ENCODE measurements around the gene SSBP1.

DNA sequence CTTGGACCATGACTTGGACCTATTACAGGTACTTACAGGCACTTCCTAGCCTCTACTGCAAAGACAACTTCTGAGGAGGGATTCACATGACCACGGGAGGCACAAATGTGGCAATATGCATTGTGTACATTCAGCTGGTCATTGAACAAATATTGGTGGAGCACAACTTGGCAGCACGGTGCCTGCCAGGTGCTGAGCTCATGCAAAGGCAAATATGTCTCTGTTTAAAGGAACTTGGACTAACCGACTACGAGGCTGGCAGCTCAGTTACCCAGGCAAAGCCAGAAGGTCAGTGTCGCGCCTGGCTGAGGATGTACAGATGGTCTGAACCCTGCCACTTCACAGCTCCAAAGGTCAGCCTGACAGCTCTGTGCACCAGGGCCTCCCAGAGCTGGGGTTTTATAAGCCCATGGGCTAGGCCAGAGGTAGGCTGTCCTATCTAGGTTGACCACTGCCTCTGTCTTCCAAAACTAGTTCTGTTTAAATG is 42.3 kb upstream of the SSBP1 start:
- TF ChIP-seq POLR2A (IDR thresholded peaks at IDR 0.05), result no peak
- TF ChIP-seq CTCF (IDR thresholded peaks at IDR 0.05), result no peak
